HG02798 (cell line): Measurements from ENCODE around the gene PFKFB3.
"Not testable (repeated sequence)": the region's sequence is repeated elsewhere in the genome, so short reads cannot be mapped to it uniquely, and the experiment has no call there.

Experiments
- ATAC-seq: cut with Tn5 transposase; IDR thresholded peaks from one replicate; pipeline ENCODE4 v1.9.1; 2021; ENCODE audit warnings: mild to moderate bottlenecking; ENCODE audit not compliant: unreplicated experiment, poor library complexity

The PFKFB3 gene

DNA sequence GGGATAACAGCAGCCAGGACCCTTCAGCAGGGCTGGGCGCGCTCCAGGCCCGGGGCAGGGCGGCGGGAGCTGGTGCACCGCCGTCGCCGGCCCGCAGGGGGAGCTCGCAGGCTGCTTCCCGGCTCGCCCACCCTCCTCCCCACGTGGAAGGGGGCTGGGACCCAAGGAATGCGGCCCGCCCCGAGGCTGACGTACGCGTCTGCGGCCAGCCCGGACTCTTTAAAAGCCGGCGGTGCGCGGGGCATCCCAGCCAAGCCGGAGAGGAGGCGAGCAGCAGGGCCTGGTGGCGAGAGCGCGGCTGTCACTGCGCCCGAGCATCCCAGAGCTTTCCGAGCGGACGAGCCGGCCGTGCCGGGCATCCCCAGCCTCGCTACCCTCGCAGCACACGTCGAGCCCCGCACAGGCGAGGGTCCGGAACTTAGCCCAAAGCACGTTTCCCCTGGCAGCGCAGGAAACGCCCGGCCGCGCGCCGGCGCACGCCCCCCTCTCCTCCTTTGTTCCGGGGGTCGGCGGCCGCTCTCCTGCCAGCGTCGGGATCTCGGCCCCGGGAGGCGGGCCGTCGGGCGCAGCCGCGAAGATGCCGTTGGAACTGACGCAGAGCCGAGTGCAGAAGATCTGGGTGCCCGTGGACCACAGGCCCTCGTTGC lies at the start of gene PFKFB3:
Gene PFKFB3 (plus strand): TSS at position 249 of the 647 bp plus-strand sequence. CDS start 329 bp downstream, at position 578.
- ATAC-seq, result peak; percentile 73

- ATAC-seq, result no peak
Measured at GRCh38 chr10:6153845-6154244, 48.9 kb upstream of the PFKFB3 start.

DNA sequence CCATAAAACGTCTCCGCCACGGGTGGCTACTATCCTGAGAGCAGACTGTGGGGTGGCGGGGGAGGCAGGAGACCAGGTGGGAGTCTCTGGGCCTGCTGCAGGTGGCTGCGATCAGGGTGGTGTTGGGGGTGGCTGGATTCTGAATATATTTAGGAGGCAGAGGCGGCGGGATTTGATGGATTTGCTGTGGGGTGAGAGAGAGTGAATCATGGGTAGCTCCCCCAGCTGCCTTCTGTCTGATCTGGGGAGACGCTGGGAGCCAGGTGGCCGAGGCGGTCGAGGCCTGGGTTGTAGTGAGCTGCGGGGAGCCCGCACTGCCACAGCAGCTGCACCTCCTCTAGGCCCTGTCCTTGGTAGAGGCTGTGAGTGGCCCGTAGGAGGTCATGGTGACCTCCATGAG lies 48.2 kb upstream of the PFKFB3 start:
- ATAC-seq, result no peak

- no peak for ATAC-seq
Measured at GRCh38 chr10:6158276-6158675, 44.5 kb upstream of the PFKFB3 start.

GRCh38 chr10:6161921-6162320 lies 40.8 kb upstream of the PFKFB3 start:
- ATAC-seq, result no peak

DNA sequence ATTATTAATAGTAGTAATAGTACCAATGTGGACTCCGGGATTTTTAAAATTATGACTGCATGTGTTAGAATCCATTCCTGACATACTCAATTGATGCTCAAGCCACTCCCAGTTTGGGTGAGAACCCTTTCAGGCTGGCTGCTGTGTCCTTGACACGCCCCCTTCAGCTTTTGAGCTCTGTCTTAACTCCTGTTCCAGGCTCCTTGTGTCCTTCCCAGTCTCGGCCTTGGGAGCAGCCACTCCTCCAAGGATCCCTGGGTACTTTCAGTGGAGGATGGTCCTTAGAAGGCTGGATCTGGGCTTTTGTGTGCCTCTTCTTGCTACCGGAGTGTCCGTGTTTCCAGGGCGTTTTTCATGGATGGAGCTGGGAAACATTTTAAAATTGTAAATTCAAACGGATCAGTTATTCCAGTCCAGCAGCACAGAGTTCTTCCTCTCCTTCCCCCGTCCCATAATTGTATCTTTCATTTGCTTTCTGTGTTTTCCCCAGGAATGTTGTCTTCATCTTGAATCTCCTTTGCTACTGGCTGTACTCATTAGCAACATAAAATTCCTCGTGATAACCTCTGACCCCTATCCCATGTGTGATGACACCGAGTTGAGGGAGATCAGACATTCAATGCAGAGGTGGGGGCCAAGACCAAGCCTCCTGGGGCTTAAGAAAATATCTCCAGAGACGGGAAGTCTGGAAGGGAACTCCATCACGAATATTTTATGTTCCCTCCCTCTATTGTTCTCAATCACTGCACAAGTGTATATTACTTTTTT lies 40.0 kb upstream of the PFKFB3 start:
- no peak for ATAC-seq

- ATAC-seq, result peak; percentile 98
Measured at GRCh38 chr10:6163364-6164270, 39.1 kb upstream of the PFKFB3 start.

DNA sequence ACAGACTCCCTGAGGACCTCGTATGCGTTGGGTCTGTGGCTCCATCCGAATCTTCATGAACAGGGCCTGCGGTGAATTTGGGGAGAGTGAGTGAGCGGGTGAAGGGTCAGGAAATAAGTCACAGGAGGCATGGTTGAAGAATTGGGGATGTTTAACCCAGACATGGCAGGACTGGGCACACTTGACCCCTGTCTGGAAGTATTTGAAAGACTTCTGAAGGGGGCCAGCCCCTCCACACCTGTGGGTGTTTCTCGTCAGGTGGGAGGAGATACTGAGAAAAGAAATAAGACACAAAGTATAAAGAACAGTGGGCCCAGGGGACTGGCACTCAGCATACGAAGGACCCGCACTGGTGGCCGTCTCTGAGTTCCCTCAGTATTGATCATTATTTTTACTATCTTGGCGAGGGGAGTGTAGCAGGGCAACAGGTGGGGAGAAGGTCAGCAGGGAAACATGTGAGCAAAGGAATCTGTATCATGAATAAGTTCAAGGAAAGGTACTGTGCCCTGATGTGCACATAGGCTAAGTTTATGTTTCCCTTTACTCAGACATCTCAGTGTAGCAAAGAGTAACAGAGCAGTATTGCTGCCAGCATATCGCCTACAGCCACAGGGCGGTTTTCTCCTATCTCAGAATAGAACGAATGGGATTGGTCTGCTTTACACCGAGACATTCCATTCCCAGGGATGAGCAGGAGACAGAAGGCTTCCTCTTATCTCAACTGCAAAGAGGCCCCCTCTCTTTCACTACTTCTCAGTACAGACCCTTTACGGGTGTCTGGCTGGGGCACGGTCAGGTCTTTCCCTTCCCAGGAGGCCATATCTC lies 38.2 kb upstream of the PFKFB3 start:
- no peak for ATAC-seq

DNA sequence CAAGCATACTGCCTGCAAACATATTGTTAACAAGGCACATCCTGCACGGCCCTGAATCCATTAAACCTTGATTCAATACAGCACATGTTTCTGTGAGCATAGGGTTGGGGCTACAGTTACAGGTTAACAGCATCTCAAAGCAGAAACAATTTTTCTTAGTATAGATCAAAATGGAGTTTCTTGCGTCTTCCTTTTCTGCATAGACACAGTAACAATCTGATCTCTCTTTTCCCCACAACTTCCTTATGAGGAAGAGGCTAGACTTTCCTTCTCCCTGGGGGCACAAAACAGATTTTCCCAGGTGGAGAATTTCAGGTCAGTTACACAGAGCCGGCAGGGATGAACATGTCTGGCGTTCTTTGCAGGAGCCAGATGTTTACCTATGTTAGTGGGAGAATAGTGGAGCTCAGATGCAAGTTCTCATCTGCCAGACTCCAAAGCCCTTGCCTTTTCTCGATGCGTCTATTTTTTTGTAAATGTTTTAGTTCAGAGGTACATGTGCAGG lies 37.5 kb upstream of the PFKFB3 start:
- no peak for ATAC-seq

DNA sequence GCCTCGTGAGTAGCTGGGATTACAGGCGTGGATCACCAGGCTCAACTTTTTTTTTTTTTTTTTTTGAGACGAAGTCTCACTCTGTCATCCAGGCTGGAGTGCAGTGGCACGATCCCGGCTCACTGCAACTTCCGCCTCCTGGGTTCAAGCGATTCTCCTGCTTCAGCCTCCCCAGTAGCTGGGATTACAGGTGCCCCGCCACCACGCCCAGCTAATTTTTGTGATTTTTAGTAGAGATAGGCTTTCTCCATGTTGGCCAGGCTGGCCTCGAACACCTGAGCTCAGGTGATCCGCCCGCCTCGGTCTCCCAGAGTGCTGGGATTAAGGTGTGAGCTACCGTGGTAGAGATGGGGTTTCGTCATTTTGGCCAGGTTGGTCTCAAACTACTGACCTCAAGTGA lies 36.8 kb upstream of the PFKFB3 start:
- not testable (repeated sequence) for ATAC-seq

DNA sequence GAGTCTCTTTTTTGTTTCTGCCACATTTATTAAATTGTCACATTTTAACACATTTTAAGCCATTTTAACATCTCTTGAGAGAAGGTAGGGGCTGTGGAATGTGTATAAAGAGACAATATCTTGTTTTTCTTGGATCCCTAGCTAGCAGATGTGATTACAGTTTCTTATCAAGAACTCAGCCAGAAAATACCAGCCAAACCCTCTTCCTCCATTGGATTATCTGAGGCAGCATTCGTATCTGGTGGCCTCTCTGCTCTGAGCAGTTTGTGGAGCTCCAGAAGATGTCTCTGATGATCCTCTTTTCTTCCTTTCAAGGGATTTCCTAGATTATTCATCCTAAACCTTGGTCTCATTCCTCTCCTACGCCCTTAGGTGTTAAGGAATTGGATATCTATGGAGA lies 35.3 kb upstream of the PFKFB3 start:
- ATAC-seq, result no peak

DNA sequence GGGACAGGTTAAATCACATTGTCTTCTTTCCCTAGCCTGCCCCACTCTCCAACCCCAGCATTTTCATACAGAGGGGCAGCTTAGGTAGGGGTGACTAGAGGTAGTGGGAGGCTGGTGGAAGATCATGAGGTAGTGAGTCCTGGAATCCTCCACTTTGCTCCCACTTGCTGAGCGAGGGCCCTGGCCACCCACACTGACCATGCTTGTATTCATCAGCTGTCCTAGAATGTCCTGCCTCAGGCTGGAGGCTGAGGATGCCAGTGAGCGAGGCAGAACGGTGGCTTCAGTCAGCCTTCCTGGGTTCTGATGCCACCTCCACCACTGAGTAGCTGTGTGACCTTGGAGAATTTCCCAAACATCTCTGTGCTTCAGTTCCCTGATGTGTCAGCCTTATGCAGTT lies 34.6 kb upstream of the PFKFB3 start:
- no peak for ATAC-seq

DNA sequence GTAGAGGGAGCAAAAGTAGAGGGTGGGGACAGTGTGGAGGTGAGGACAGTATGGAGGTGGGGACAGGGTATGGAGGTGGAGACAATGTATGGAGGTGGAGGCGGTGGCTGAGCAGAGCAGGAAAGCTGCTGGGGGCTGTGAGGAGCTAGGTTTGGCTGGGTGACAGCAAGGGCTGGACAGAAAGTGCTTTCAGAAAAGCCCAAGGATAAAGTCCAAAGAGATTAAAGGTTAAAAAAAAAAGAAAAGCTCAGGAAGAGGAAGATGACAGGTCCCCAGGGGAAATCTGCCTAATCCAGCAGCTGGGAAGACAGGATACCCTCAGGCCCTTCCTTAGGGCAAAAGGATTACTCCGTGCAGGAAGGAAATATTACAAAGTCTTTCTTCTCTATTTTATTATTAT lies 32.1 kb upstream of the PFKFB3 start:
- no peak for ATAC-seq

GRCh38 chr10:6171881-6172695 lies 30.6 kb upstream of the PFKFB3 start:
- no peak for ATAC-seq

DNA sequence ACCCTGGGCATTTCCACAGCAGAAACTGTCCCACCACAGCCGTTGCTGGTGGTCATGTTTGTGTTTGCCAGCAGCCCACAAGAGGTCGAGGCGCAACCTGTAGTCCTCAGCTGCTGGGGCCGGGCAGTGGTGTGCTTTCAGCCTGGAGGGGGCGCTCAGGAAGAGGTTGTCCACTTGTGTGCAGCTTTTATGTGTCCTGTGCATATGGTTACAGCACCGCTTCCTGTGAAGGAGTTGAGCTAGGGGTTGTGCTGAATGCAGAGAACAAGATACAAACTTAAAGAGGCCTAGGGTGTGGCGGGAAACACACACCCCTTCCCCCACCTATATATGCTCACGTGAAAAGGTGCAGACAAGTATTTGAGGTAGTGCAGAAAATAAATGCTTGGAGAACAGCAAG lies 29.5 kb upstream of the PFKFB3 start:
- no peak for ATAC-seq

DNA sequence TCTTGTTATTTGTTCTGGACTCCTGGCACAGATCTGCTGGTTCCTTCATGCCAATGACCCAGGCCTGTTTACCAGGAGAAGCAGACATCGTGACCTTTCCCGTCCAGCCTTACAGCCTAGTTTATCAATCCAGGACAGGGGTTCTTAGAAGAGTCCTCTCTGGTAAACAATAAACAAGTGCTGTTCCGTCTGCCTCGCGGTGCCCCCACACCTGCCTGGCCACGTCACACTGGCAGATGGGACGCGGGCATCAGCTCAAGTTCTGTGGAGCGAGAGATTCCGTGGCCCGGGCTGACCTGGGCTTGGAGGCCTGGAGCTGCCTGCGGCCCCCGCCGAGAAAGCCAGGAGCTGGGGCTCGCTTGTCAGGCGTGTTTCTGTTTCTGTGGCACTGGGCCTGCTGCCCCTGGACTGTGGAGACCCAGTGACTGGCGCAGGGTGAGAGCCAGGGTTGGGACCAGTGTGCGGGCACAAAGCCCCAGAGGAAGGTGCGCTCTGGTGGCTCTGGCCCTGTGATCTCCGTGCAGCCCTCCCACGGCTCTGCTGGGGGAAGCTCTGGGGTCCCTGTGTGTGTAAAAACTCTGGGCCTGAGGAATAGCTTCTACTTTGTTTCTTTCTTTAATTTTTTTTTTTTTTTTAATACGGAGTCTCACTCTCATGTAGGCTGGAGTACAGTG lies 28.4 kb upstream of the PFKFB3 start:
- ATAC-seq, result no peak

GRCh38 chr10:6175329-6176055 lies 27.2 kb upstream of the PFKFB3 start:
- ATAC-seq, result no peak

GRCh38 chr10:6176691-6177231 lies 26.0 kb upstream of the PFKFB3 start:
- ATAC-seq, result no peak
